22Rv1 (cell line): Measurements from ENCODE around the gene MDFIC2.
"Not testable (repeated sequence)": the region's sequence is repeated elsewhere in the genome, so short reads cannot be mapped to it uniquely, and the experiment has no call there.

ENCODE experiments used
- H3K27ac ChIP-seq: fragments of 450-650 bp; 2 replicates; pipeline ENCODE4 v1.5.1; 2017
- CTCF ChIP-seq: fragments of 450-650 bp; IDR thresholded peaks from 2 replicates; pipeline ENCODE4 v1.5.1; 2017; ENCODE audit warnings: mild to moderate bottlenecking
- ZFX ChIP-seq: fragments of 450-650 bp; IDR thresholded peaks from 2 replicates; pipeline ENCODE4 v1.6.1; 2017; ENCODE audit warnings: antibody characterized with exemption, borderline replicate concordance

MDFIC2 gene

DNA sequence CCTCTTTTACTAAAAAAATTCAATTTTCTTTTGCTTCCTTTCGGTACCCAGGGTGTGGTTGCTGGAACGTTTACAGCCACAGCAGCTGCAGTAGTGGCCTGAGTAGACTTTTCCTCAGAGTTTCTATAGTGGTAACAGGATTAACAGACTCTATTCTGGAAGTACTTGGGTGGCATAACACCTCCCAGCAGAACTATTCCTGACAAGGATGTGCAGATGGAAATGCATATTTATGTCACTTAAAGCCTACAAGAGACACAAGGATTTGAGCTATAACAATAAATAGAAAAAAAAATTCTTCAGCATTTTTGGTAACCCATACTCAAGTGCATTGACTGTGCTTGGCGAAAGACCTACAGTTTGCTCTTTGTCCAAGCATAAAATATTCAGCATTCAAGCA is 94.0 kb downstream of the MDFIC2 start:
- no peak for TF ChIP-seq ZFX
- TF ChIP-seq CTCF, result no peak
- H3K27ac ChIP-seq, result no peak overlapping the region

DNA sequence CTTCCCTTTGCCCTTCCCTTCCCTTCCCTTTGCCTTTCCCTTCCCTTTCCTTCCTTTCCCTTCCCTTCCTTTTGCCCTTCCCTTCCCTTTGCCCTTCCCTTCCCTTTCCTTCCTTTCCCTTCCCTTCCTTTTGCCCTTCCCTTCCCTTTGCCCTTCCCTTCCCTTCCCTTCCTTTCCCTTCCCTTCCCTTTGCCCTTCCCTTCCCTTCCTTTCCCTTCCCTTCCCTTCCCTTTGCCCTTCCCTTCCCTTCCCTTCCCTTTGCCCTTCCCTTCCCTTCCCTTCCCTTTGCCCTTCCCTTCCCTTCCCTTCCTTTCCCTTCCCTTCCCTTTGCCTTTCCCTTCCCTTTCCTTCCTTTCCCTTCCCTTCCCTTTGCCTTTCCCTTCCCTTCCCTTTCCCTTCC is 101.2 kb downstream of the MDFIC2 start:
- H3K27ac ChIP-seq, result not testable (repeated sequence)

DNA sequence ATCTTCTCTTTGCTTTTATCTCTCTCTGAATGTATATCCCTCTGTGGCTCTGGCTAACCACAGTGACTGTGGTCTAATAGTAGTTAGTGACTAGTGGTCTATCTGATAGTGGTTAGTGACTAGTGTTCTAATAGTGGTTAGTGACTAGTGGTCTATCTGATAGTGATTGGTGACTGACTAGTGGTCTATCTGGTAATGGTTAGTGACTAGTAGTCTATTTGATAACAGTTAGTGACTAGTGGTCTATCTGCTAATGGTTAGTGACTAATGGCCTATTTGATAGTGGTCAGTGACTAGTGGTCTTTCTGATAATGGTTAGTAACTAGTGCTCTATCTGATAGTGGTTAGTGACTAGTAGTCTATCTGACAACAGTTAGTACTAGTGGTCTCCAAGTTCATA is 110.5 kb downstream of the MDFIC2 start:
- TF ChIP-seq ZFX (no peak), CTCF (no peak)
- no peak overlapping the region for H3K27ac ChIP-seq

DNA sequence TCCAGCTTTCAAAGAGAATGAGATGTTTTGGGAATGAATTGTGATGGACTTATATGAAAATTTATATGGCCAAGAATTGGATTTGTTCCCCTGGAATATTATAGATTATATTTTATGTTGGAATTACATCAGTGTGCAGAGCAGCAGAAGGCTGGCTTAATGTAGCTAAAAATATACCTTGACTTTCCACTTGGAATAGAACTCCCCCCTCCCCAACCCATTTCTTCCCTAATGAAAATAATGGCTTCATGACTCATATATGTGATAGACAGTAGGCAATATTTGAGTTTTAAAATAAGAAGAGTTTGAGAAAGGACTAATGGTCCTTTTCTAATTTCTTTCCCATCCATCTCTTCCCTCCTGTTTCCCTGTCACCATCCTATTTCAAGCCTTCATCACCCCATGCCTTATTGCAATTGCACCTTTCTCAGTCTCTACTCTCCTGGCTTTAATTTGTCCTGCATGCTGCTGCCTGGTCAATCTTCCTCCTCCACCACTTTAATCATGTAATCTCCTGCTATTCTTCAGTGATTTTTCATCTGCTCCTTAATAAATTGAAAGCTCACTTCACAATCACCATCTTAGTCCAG is 122.5 kb downstream of the MDFIC2 start:
- no peak overlapping the region for H3K27ac ChIP-seq
- TF ChIP-seq ZFX, result no peak
- no peak for TF ChIP-seq CTCF

GRCh38 chr3:70186221-70186620 is 126.2 kb downstream of the MDFIC2 start:
- H3K27ac ChIP-seq, result no peak overlapping the region
- no peak for TF ChIP-seq ZFX
- TF ChIP-seq CTCF, result no peak

DNA sequence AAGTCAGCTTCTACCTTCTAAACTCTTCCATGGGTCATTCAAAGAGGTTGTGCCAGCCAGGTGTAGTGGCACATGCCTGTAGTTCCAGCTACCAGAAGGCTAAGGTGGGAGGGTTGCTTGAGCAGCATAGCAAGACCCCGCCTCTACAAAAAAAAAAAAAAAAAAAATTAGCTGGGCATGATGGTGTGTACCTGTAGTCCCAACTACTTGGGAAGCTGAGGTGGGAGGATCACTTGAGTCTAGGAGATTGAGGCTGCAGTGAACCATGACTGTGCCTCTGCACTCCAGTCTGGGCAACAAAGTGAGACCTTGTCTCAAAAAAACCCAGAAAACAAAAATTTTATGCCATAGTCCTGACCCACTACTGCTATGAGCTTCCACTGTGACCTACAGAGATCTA is 126.8 kb downstream of the MDFIC2 start:
- H3K27ac ChIP-seq, result no peak overlapping the region
- no peak for TF ChIP-seq ZFX
- no peak for TF ChIP-seq CTCF

DNA sequence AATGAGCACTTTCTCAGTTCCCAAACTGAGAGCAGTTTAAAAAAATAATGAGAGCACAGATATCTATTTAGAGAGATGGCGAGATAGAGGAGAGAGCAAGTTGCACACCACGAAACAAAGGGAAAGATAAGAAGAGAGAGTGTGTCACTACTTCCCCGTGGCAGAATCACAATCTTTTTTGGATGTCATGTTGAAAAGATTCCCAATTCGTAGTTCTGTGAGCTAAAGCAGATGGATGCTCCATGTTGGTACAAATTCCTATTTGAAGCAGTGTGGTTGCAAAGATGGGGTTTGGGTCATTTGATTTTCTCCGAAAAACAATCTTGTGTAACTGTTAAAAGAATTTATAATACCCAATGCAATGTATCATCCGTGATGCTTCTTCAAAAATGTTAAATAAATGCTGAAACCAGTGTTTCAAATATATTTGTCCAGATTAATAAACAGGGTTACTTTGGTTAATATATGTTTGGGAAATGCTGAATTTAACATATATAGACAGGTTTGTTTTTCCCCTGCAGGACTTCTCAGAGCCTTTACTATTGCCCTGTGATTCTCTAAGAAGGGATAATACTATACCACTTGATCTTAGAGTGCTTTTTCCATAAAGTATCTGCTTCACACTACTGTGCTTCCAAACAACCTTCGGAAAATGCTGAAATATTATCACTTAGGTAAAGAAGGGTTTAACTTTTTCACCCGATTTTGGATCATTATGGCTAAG is 128.5 kb downstream of the MDFIC2 start:
- TF ChIP-seq ZFX (no peak), CTCF (no peak)

GRCh38 chr3:70182166-70182565 is 130.3 kb downstream of the MDFIC2 start:
- TF ChIP-seq ZFX (no peak), CTCF (no peak)
- H3K27ac ChIP-seq, result no peak overlapping the region

More for the DNA sequence above, 128.5 kb downstream of the MDFIC2 start:
- no peak overlapping the region for H3K27ac ChIP-seq
